Stomach (tissue), 9 donors: Measurements from ENCODE around the gene TTLL3. TPM values are rescaled to one million over a fixed set of nuclear protein-coding genes. Genes with fewer than 3 reads are reported as not detected.

Experiments
- DNase-seq, 2 donors: peaks; one replicate each; pipeline versions ENCODE4 v3.0.0 to v3.0.0-alpha.2; 2013 to 2019
- H3K27ac ChIP-seq, 5 donors: fragments of 200-600 bp in 4 of 5; sonication (generic) in 4 of 5; one replicate each; pipeline ENCODE4 v1.5.1; 2013 to 2019; ENCODE audit warnings: mild to moderate bottlenecking in 1 of 5, moderate library complexity in 1 of 5
- H3K27me3 ChIP-seq, 3 donors: fragments of 200-600 bp; sonication (generic); one replicate each; pipeline ENCODE4 v1.5.1; 2017 to 2019; ENCODE audit warnings: mixed run types in 1 of 3
- H3K36me3 ChIP-seq, 4 donors: fragments of 200-600 bp; sonication (generic); 1 replicate in 3 of 4; 2 replicates in 1 of 4; pipeline ENCODE4 v1.5.1; 2016 to 2019
- H3K4me1 ChIP-seq, 4 donors: fragments of 200-600 bp; sonication (generic); one replicate each; pipeline ENCODE4 v1.5.1; 2016 to 2019
- H3K4me3 ChIP-seq, 4 donors: fragments of 200-600 bp; sonication (generic) in 3 of 4; one replicate each; pipeline ENCODE4 v1.5.1; 2016 to 2019; ENCODE audit warnings: mild to moderate bottlenecking in 1 of 4
- H3K9me3 ChIP-seq, 4 donors: fragments of 200-600 bp; sonication (generic); one replicate each; pipeline ENCODE4 v1.5.1; 2016 to 2019
- EP300 ChIP-seq: sonication (generic); formaldehyde crosslinking; IDR thresholded peaks from one replicate; pipeline ENCODE4 v1.6.1; 2017; ENCODE audit warnings: antibody characterized with exemption
- POLR2A ChIP-seq, 4 donors: fragments of 450-650 bp; IDR thresholded peaks; one replicate each; pipeline ENCODE4 v1.6.1; 2016; ENCODE audit warnings: antibody characterized with exemption in 4 of 4, control low read depth in 2 of 4, mild to moderate bottlenecking in 1 of 4, moderate library complexity in 1 of 4
- POLR2AphosphoS5 ChIP-seq, 3 donors: sonication (generic); formaldehyde crosslinking; IDR thresholded peaks; one replicate each; pipeline ENCODE4 v1.6.1; 2016; ENCODE audit warnings: antibody characterized with exemption in 3 of 3
- WGBS, 5 donors: extraction: QIAGEN DNeasy Blood & Tissue Kit in 3 of 5; methylation state at CpG; one replicate each; pipeline versions ENCODE4 v1.1.5 to v1.1.7; 2013 to 2018; 5-methylcytosine and 5-hydroxymethylcytosine counted together
- intact Hi-C: fragments of 100-400 bp; cut with DNase I; formaldehyde crosslinking; loops from one replicate; pipeline ENCODE4 v1.15.1; 2023; ENCODE audit warnings: low total_unique reads
- polyA plus RNA-seq, 3 donors: library from polyadenylated mRNA; stranded (reverse); fragments of 200-250 nt; gene quantifications; one replicate each; pipeline ENCODE4 v1.2.3, GENCODE V29; 2013
- total RNA-seq, 5 donors: library from RNA; depleted of rRNA; stranded (reverse); fragments of >200 nt; gene quantifications; one replicate each; pipeline versions ENCODE4 v1.1.0 to v1.2.3, GENCODE V29; 2014 to 2016
- TF ChIP-seq, protein P1 (sequence below), 7 experiments: fragments of 450-650 bp in 4 of 7; fragments of 200-600 bp in 3 of 7; sonication (generic) in 3 of 7; IDR thresholded peaks; one replicate each; pipeline ENCODE4 v1.5.1; 2016 to 2019; ENCODE audit warnings: antibody characterized with exemption in 7 of 7, control low read depth in 2 of 7, mild to moderate bottlenecking in 1 of 7
- donor health status: healthy with polysubstance abuse.
- donor health status: Bipolar disorder and iron deficiency.
- donor health status: healthy.

TTLL3 gene
- total and polyA plus RNA-seq, 8 donors, result 6.7 to 593 (median 77.4) TPM

DNA sequence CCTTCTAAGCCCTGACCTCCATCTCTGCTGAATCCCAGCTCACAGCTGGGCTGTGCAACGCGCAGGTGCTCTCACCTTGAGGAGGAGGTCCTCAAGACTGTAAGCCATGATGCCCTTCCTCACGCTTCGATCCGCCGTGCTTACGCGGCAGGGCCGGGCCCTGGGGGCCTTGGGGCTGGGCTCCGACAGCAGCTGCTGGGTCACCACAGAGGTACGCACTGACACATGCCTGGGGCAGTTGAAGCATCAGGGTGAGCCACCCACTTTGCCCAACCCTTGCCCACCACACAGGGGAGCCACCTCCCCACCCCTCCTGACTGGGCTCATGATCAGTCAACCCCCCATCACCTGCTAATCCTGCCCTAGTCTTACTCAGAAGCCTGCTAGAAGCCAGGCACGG, 66.9 kb downstream of the TTLL3 start:
- TF ChIP-seq EP300, result no peak
- TF ChIP-seq, protein P1, sequence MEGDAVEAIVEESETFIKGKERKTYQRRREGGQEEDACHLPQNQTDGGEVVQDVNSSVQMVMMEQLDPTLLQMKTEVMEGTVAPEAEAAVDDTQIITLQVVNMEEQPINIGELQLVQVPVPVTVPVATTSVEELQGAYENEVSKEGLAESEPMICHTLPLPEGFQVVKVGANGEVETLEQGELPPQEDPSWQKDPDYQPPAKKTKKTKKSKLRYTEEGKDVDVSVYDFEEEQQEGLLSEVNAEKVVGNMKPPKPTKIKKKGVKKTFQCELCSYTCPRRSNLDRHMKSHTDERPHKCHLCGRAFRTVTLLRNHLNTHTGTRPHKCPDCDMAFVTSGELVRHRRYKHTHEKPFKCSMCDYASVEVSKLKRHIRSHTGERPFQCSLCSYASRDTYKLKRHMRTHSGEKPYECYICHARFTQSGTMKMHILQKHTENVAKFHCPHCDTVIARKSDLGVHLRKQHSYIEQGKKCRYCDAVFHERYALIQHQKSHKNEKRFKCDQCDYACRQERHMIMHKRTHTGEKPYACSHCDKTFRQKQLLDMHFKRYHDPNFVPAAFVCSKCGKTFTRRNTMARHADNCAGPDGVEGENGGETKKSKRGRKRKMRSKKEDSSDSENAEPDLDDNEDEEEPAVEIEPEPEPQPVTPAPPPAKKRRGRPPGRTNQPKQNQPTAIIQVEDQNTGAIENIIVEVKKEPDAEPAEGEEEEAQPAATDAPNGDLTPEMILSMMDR (IDR thresholded peaks at IDR 0.05), result no peak
- no peak for TF ChIP-seq POLR2AphosphoS5 (IDR thresholded peaks at IDR 0.05)
- no peak for TF ChIP-seq POLR2A (IDR thresholded peaks at IDR 0.05)
- Histone ChIP-seq H3K27me3 (no peaks in the 10 kb centered on the region), H3K4me1 (no peaks in the 10 kb centered on the region), H3K36me3 (no peaks in the 10 kb centered on the region), H3K27ac (no peak overlapping the region), H3K9me3 (no peaks in the 10 kb centered on the region), H3K4me3 (no peak overlapping the region)
- 68 to 91% (median 90%) methylated on average over 3 to 12 of the region's 12 CpGs for WGBS, 5 donors
- intact Hi-C loops, result no loop called here
- no peak for DNase-seq

DNA sequence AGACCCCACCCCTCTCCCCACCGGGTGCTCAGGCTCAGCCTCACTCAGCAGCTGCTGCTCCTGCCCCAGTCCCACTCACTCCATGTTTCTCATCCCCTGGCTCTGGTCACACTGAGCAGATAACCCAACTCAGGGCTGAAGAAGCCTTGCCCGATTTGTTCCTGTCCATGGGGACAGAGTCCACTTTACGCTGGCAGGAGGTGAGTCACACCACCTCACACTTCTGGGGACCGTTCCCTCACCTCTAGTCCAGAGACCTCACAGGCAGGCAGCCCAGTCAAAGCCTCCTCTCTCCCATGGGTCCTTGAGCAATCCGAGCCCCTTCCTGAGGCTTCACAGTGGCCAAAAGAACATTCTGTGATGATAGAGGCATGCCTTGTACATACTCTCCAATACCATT, 68.6 kb downstream of the TTLL3 start:
- H3K9me3 ChIP-seq, result no peaks in the 10 kb centered on the region

DNA sequence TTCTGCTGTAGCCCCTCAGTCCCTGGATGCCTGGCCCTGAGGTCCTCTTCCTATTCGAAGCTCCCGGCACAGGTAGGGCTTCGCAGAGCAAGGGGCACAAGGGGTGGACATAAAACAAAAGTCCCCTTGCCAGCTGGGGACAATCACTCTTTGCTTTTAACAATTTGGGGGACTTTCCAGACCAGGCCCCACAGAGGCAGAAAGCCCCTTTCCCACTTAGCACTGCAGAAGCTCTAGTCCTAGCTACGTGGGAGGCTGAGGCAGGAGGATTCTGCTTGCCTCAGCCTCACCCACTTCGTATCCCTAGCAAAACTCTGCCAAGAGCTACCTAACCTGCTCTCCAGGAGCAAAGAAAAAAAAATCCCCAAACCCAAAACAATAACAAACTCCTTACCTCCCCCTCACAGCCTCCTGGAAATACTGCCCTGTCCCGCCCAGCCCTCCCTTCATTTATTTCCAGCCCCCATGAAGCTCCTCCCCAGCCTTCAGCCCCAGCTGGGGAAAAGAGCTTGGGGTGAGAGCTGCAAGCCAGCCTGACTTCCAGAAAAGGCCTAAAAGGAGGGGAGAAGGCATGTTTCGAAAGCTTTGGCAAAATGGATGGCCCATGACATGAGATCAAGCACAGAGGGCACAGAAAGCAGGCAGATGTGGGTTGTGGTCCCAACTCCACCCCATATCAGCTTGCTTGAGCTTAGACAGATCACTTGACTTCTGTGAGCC, 69.9 kb downstream of the TTLL3 start, which contains the start of gene CIDEC:
TSS of gene CIDEC (minus strand) at position 424 of the 720 bp plus-strand sequence. CDS start 1,767 bp downstream, outside the sequence.
- Histone ChIP-seq H3K36me3 (no peaks in the 10 kb centered on the region), H3K4me3 (no peak within 1 kb of the TSS), H3K27ac (peak within 1 kb of the TSS in 1 of 5 donors; percentile 20), H3K27me3 (no peaks in the 10 kb centered on the region), H3K4me1 (no peaks in the 10 kb centered on the region), H3K9me3 (no peaks in the 10 kb centered on the region)
- TF ChIP-seq EP300 (no peak), POLR2AphosphoS5 (IDR thresholded peaks at IDR 0.05) (no peak)
- 81 to 91% (median 86%) methylated on average over 7 of the region's 7 CpGs for WGBS, 5 donors
- no peak for DNase-seq
- intact Hi-C loops, result no loop called here

More for the DNA sequence above, 68.6 kb downstream of the TTLL3 start:
- WGBS, 5 donors, result 51 to 76% (median 58%) methylated on average over 4 to 5 of the region's 5 CpGs
- H3K27me3 ChIP-seq, result no peaks in the 10 kb centered on the region
- H3K4me1 ChIP-seq, result no peaks in the 10 kb centered on the region
- H3K4me3 ChIP-seq, result no peak overlapping the region
- intact Hi-C loops, result no loop called here
- TF ChIP-seq POLR2AphosphoS5 (IDR thresholded peaks at IDR 0.05) (peak in 2 of 3 donors; percentile 56 to 58), EP300 (no peak)
- no peaks in the 10 kb centered on the region for H3K36me3 ChIP-seq
- peak overlapping the region in 2 of 5 donors; percentile 3 to 20 for H3K27ac ChIP-seq
- peak; percentile 59 to 74 for DNase-seq

DNA sequence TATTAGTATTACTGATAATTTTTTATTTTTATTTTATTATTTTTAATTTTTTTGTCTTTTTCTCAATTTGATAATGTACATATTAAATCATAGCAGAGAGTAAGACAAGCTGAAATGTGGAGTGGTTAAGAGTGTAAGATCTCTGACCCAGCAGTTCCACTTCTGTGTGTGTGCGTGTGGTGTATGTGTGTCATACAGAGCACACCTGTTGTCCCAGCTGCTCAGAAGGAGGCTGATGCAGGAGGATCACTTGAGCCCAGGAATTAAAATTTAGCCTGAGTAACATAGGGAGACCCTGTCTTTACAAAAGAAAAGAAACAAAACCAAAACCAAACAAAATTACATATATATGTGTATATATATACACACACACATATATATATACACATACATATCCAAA, 71.4 kb downstream of the TTLL3 start:
- Histone ChIP-seq H3K27ac (no peak overlapping the region), H3K27me3 (no peaks in the 10 kb centered on the region), H3K36me3 (no peaks in the 10 kb centered on the region), H3K4me3 (no peak overlapping the region), H3K9me3 (no peaks in the 10 kb centered on the region), H3K4me1 (no peaks in the 10 kb centered on the region)
- intact Hi-C loops, result no loop called here
- DNase-seq, result no peak
- 84 to 90% (median 86%) methylated on average over 1 of the region's 1 CpG for WGBS, 5 donors
- TF ChIP-seq EP300 (no peak), POLR2AphosphoS5 (IDR thresholded peaks at IDR 0.05) (no peak), POLR2A (IDR thresholded peaks at IDR 0.05) (no peak)
- TF ChIP-seq, protein P1 (IDR thresholded peaks at IDR 0.05), result no peak

DNA sequence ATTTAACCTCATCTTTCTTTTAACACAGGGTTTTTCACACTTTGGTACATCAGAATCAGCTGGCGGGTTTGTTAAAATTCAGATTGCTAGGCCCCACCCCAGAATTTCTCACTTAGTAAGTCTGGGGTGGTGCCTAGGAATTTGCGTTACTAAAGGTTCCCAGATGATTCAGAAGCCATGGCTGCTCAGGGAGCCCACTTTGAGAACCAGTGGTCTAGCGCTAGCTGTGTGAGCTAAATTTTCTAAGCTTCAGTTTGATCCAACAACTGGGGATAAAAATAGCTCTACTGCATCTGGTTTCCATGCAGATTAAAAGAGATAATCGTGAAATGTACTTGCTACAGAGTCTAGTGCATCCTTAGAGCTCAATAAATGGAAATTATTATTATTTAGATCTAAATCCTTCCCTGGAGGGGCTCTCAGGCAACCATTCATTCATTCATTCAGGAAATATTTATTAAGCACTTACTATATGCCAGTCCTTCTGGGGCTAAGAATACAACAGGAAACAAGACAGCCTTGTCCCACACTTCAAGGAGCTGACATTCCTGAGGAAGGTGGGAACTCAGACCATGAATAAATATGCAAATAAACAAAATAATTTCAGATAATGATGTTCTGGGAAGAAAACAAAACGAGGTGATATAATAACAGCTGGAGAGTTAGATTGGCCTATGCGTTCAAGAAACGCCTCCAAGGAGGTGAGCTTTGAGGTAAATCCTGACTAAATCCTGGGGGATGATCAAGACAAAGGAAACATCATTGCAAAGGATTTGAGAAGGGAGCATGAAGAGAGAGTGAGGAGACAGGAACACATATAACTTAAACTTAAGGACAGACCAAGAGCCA, 73.9 kb downstream of the TTLL3 start:
- WGBS, 5 donors, result 76 to 82% (median 80%) methylated on average over 7 of the region's 7 CpGs
- H3K9me3 ChIP-seq, result no peaks in the 10 kb centered on the region
- no peak overlapping the region for H3K4me3 ChIP-seq
- intact Hi-C loops, result no loop called here
- TF ChIP-seq EP300, result no peak
- no peak for TF ChIP-seq POLR2AphosphoS5 (IDR thresholded peaks at IDR 0.05)
- TF ChIP-seq POLR2A (IDR thresholded peaks at IDR 0.05), result no peak
- TF ChIP-seq, protein P1 (IDR thresholded peaks at IDR 0.05), result no peak
- no peak overlapping the region for H3K27ac ChIP-seq
- no peaks in the 10 kb centered on the region for H3K4me1 ChIP-seq
- no peaks in the 10 kb centered on the region for H3K27me3 ChIP-seq
- no peak for DNase-seq
- no peaks in the 10 kb centered on the region for H3K36me3 ChIP-seq
